HepG2 (cell line): ENCODE data around the gene DLG1. TPM values are rescaled to one million over a fixed set of nuclear protein-coding genes. Genes with fewer than 3 reads are reported as not detected.

Source experiments
- ATAC-seq: fragments of 200-7000 bp; cut with Tn5 transposase; 3 replicates; pipeline ENCODE4 v1.9.1; 2020; ENCODE audit warnings: mild to moderate bottlenecking, moderate library complexity
- BruUV-seq: library from RNA; stranded (reverse); fragments of 400-500 nt; replicated peaks from 2 replicates; lab custom pipeline; 2021; lab: Mats Ljungman, UMichigan
- CTCF ChIA-PET: fragments of 300-600 bp; formaldehyde crosslinking; extraction: SDS; loops from one replicate; lab custom pipeline; 2021; ENCODE audit warnings: low total read pairs, inconsistent platforms, low intra/inter-chr PET ratio; lab: Yijun Ruan, JAX
- POLR2A ChIA-PET: fragments of 350-600 bp; sonication (Branson Sonifier 250); formaldehyde crosslinking; loops from one replicate; lab custom pipeline; 2020; ENCODE audit warnings: antibody characterized with exemption, inconsistent platforms; lab: Yijun Ruan, JAX
- DNase-seq: peaks from one replicate; pipeline ENCODE4 v3.0.0-alpha.2; 2015; ENCODE audit warnings: low spot score
- FAIRE-seq: peaks from 3 replicates; lab custom pipeline; 2011; peaks lifted over from hg19 to GRCh38; lab: Jason Lieb, UNC
- H2AFZ ChIP-seq: one replicate; pipeline ENCODE4 v1.6.1; 2011; ENCODE audit warnings: low read length, inconsistent platforms
- H3K27ac ChIP-seq: fragments of 300-600 bp; 3 replicates; pipeline ENCODE4 v1.8.0; 2011; ENCODE audit warnings: mixed run types, mild to moderate bottlenecking, mixed read lengths, low read length, inconsistent platforms; ENCODE audit not compliant: insufficient read depth; ENCODE audit errors: extremely low read length
- H3K27me3 ChIP-seq, 2 experiments: fragments of 200-600 bp in 1 of 2; 2 replicates in 1 of 2; 3 replicates in 1 of 2; pipeline versions ENCODE4 v1.6.0 to v1.8.0; 2011; ENCODE audit warnings: low read length in 2 of 2, mild to moderate bottlenecking in 2 of 2, moderate library complexity in 2 of 2, inconsistent platforms in 1 of 2; ENCODE audit not compliant: insufficient read depth in 2 of 2, control insufficient read depth in 1 of 2
- H3K36me3 ChIP-seq, 2 experiments: fragments of 200-600 bp in 1 of 2; replicated peaks in 1 of 2; 2 replicates in 1 of 2; 3 replicates in 1 of 2; pipeline versions ENCODE4 v1.5.1 to v1.8.0; 2011; ENCODE audit warnings: low read length in 2 of 2, inconsistent platforms in 1 of 2; ENCODE audit not compliant: insufficient read depth in 2 of 2, control insufficient read depth in 1 of 2
- H3K4me1 ChIP-seq: 2 replicates; pipeline ENCODE4 v1.5.1; 2012; ENCODE audit warnings: low read length, inconsistent platforms; ENCODE audit not compliant: insufficient read depth
- H3K4me2 ChIP-seq: 2 replicates; pipeline ENCODE4 v1.6.0; 2011; ENCODE audit warnings: low read depth, low read length, inconsistent platforms
- H3K4me3 ChIP-seq, 3 experiments: fragments of 200-600 bp in 1 of 3; sonication (generic), shearing (Covaris generic) in 1 of 3; replicated peaks in 1 of 3; 2 replicates each; pipeline ENCODE4 v1.5.1; 2011 to 2016; ENCODE audit warnings: low read length in 3 of 3, inconsistent platforms in 2 of 3, low read depth in 2 of 3, mild to moderate bottlenecking in 2 of 3, control low read depth in 1 of 3, mixed read lengths in 1 of 3; ENCODE audit not compliant: insufficient read depth in 1 of 3
- H3K79me2 ChIP-seq: one replicate; pipeline ENCODE4 v1.6.1; 2011; ENCODE audit warnings: low read length, inconsistent platforms; ENCODE audit not compliant: insufficient read depth
- H3K9ac ChIP-seq: 2 replicates; pipeline ENCODE4 v1.6.0; 2011; ENCODE audit warnings: mild to moderate bottlenecking, low read depth, low read length, inconsistent platforms; ENCODE audit not compliant: insufficient read depth
- H3K9me3 ChIP-seq: 2 replicates; pipeline ENCODE4 v1.5.1; 2012; ENCODE audit warnings: mild to moderate bottlenecking, low read length
- H4K20me1 ChIP-seq: 2 replicates; pipeline ENCODE4 v1.6.0; 2011; ENCODE audit warnings: inconsistent platforms, mild to moderate bottlenecking, low read length, moderate library complexity; ENCODE audit not compliant: insufficient read depth
- AFF4 ChIP-seq: sonication (generic); formaldehyde crosslinking; IDR thresholded peaks from 2 replicates; pipeline ENCODE4 v1.4.0; 2020; ENCODE audit warnings: missing genetic modification reagents
- CHCHD3 ChIP-seq: sonication (generic); formaldehyde crosslinking; IDR thresholded peaks from 2 replicates; pipeline ENCODE4 v1.8.0; 2022; ENCODE audit warnings: mild to moderate bottlenecking, missing genetic modification reagents, moderate library complexity
- HNF1A ChIP-seq, 2 experiments: sonication (generic) in 1 of 2; formaldehyde crosslinking in 1 of 2; IDR thresholded peaks; 2 replicates each; pipeline versions ENCODE4 v1.4.0 to v1.6.1; 2016 to 2020; ENCODE audit warnings: borderline replicate concordance in 1 of 2, low read depth in 1 of 2, mild to moderate bottlenecking in 1 of 2, missing genetic modification reagents in 1 of 2
- HNRNPUL1 ChIP-seq: fragments of 200-400 bp; formaldehyde crosslinking; IDR thresholded peaks from 2 replicates; pipeline ENCODE4 v1.6.1; 2017; ENCODE audit warnings: low read depth, mild to moderate bottlenecking, low read length, moderate library complexity
- PHF20 ChIP-seq: sonication (generic); formaldehyde crosslinking; IDR thresholded peaks from 2 replicates; pipeline ENCODE4 v1.5.0; 2020; ENCODE audit warnings: mild to moderate bottlenecking, missing genetic modification reagents
- RERE ChIP-seq: IDR thresholded peaks from 2 replicates; pipeline ENCODE4 v1.6.1; 2016; ENCODE audit warnings: low read depth, missing genetic modification reagents, missing compliant biosample characterization
- ZBTB44 ChIP-seq: sonication (generic); formaldehyde crosslinking; IDR thresholded peaks from 2 replicates; pipeline ENCODE4 v1.4.0; 2020; ENCODE audit warnings: missing genetic modification reagents
- ZFAT ChIP-seq: sonication (generic); formaldehyde crosslinking; conservative IDR thresholded peaks from 2 replicates; pipeline ENCODE4 v1.8.1; 2023; ENCODE audit warnings: missing genetic modification reagents, inconsistent platforms
- WGBS: methylation state at CpG from one replicate; pipeline ENCODE4 v1.1.6; 2017; ENCODE audit warnings: low lambda C conversion rate; 5-methylcytosine and 5-hydroxymethylcytosine counted together
- in situ Hi-C: cut with HindIII; loops from 2 replicates; pipeline ENCODE4 v1.10.0; 2017; ENCODE audit warnings: low pct_unique_long_range_greater_than_20kb; ENCODE audit not compliant: extremely low pct_ligation_motif_present
- intact Hi-C: fragments of 100-400 bp; cut with micrococcal nuclease; formaldehyde crosslinking; loops from one replicate; pipeline ENCODE4 v1.10.0; 2022; ENCODE audit not compliant: unreplicated experiment
- polyA plus RNA-seq, 8 experiments: library from polyadenylated mRNA; depleted of rRNA in 3 of 8; stranded (reverse) in 7 of 8; unstranded in 1 of 8; fragments of >200 nt; fragmentation: Illumina TruSeq in 4 of 8; extraction: Trizol in 4 of 8; gene quantifications; 2 replicates each; pipeline versions ENCODE4 v1.2.1 to v1.2.3, GENCODE V29; 2011 to 2016; ENCODE audit warnings: low read depth in 4 of 8, missing spikeins in 1 of 8, mixed read lengths in 1 of 8; ENCODE audit not compliant: insufficient read depth in 1 of 8
- total RNA-seq, 5 experiments: library from RNA; depleted of rRNA; stranded (reverse); fragments of >200 nt; fragmentation: Illumina TruSeq; extraction: Trizol; gene quantifications; 2 replicates each; pipeline ENCODE4 v1.2.3, GENCODE V29; 2016; ENCODE audit warnings: low read depth in 1 of 5

Gene DLG1
- total and polyA plus RNA-seq, 2 of the 13 experiments (the other 11 are each of a cell fraction or from before 2014, with no cell fraction given) = 30.5 to 104 TPM

GRCh38 chr3:196997311-196997710 is 301.1 kb downstream of the DLG1 start:
- Histone ChIP-seq H3K27me3 (no peaks in the 10 kb centered on the region), H3K79me2 (no peaks in the 10 kb centered on the region), H3K9ac (no peak overlapping the region), H3K4me1 (peaks cover 40% of the 10 kb centered on the region), H4K20me1 (no peaks in the 10 kb centered on the region), H3K4me3 (no peak overlapping the region), H2AFZ (no peak overlapping the region), H3K36me3 (no peaks in the 10 kb centered on the region), H3K27ac (no peak overlapping the region), H3K4me2 (no peak overlapping the region), H3K9me3 (no peaks in the 10 kb centered on the region)
- DNase-seq (no peak), ATAC-seq (no peak), FAIRE-seq (no peak)
- no TSS peak for BruUV-seq
- ChIA-PET CTCF (no interaction called here), POLR2A (no interaction called here)
- intact Hi-C loops (no loop called here), in situ Hi-C loops (loop anchor here (25.0 kb wide), 1 partner anchor 515 kb away; no protein-coding TSS in a partner anchor)
- 89% methylated on average over 11 of the region's 15 CpGs for WGBS
- TF ChIP-seq CHCHD3 (CRISPR knock-in tag) = no peak
- no peak for TF ChIP-seq HNF1A (IDR thresholded peaks at IDR 0.05; ENCODE audit: low read depth)
- no peak for TF ChIP-seq HNF1A (CRISPR knock-in tag; IDR thresholded peaks at IDR 0.05; ENCODE audit: borderline replicate concordance)
- TF ChIP-seq PHF20 (CRISPR knock-in tag) = no peak
- TF ChIP-seq RERE (CRISPR knock-in tag) = no peak
- no peak for TF ChIP-seq ZFAT (CRISPR knock-in tag)
- no peak for TF ChIP-seq AFF4 (CRISPR knock-in tag)
- no peak for TF ChIP-seq ZBTB44 (CRISPR knock-in tag)
- no peak for TF ChIP-seq HNRNPUL1
